T-helper 1 cell treated with Interleukin-12 subunit alpha and Interleukin-12 subunit beta and Interleukin-4 antibody, amounts not matched to agents 30 μg/mL and 1 μg/mL, for 36 hours (primary cell): ENCODE data around the gene FUT9.

Experiments
- H3K27ac Mint-ChIP-seq: one replicate; pipeline ENCODE4 v1.8.0; 2021; ENCODE audit warnings: mild to moderate bottlenecking, mixed read lengths
- H3K27me3 Mint-ChIP-seq: one replicate; pipeline ENCODE4 v1.8.0; 2021; ENCODE audit warnings: low read depth, mixed read lengths
- H3K36me3 Mint-ChIP-seq: one replicate; pipeline ENCODE4 v1.8.0; 2021; ENCODE audit warnings: low read depth, mixed read lengths
- H3K4me1 Mint-ChIP-seq: one replicate; pipeline ENCODE4 v1.8.0; 2021; ENCODE audit warnings: low read depth, mixed read lengths
- H3K4me3 Mint-ChIP-seq: one replicate; pipeline ENCODE4 v1.8.0; 2021; ENCODE audit warnings: mild to moderate bottlenecking, moderate library complexity, mixed read lengths
- H3K9me3 Mint-ChIP-seq: one replicate; pipeline ENCODE4 v1.8.0; 2021; ENCODE audit warnings: mixed read lengths

The FUT9 gene

DNA sequence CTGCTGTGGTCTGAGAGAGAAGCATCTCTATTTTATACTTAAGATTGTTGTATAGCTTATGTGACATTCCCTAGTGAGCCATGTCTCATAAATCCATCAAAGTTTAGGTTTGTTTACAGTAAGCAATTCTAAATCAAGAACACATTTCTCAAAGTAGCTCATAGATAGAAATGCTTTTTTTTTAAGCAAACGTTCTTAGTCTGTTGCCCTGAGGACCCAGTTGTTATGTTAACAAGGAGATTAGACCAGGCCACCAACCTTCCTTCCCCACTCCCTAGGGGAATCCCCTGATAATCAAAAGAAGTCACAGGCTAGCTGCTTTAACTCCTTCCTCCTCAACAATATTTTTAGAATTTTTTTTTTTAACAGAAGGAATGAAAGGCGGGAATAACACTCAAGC, 169.0 kb downstream of the FUT9 start:
- Mint-ChIP-seq H3K4me1 (no peaks in the 10 kb centered on the region), H3K4me3 (no peak overlapping the region), H3K9me3 (no peaks in the 10 kb centered on the region), H3K36me3 (no peaks in the 10 kb centered on the region), H3K27ac (no peak overlapping the region), H3K27me3 (no peaks in the 10 kb centered on the region)

- H3K36me3 Mint-ChIP-seq: no peaks in the 10 kb centered on the region
- no peak overlapping the region for H3K27ac Mint-ChIP-seq
- no peaks in the 10 kb centered on the region for H3K4me1 Mint-ChIP-seq
- no peaks in the 10 kb centered on the region for H3K27me3 Mint-ChIP-seq
- no peak overlapping the region for H3K4me3 Mint-ChIP-seq
- no peaks in the 10 kb centered on the region for H3K9me3 Mint-ChIP-seq
Observed at GRCh38 chr6:96186094-96186493, 170.3 kb downstream of the FUT9 start.

GRCh38 chr6:96186516-96187195, 170.9 kb downstream of the FUT9 start:
- no peaks in the 10 kb centered on the region for H3K9me3 Mint-ChIP-seq
- no peak overlapping the region for H3K4me3 Mint-ChIP-seq
- no peaks in the 10 kb centered on the region for H3K4me1 Mint-ChIP-seq
- no peaks in the 10 kb centered on the region for H3K36me3 Mint-ChIP-seq
- no peaks in the 10 kb centered on the region for H3K27me3 Mint-ChIP-seq
- H3K27ac Mint-ChIP-seq: no peak overlapping the region

DNA sequence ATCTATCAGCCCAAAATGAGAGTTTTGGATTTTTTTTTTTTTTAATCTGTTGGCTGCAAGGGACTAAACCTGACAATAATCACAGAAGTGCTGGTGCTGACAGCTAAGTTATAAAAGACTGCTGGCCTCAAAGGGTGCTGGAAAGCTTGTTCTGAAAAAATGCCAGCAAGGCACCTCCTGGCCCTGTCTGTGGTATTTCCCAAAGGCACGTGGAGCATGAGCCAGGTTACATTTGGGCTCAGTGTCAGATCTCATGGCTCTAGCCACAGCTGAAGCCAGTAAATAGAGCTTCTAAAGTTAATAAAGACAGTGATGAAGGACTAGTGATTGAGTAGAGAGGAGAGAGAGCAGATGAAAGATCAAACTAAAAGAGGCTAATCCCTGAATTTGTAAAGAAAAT, 178.9 kb downstream of the FUT9 start:
- Mint-ChIP-seq H3K27me3 (no peaks in the 10 kb centered on the region), H3K9me3 (peaks cover 6% of the 10 kb centered on the region), H3K4me3 (no peak overlapping the region), H3K4me1 (no peaks in the 10 kb centered on the region), H3K36me3 (no peaks in the 10 kb centered on the region), H3K27ac (no peak overlapping the region)

DNA sequence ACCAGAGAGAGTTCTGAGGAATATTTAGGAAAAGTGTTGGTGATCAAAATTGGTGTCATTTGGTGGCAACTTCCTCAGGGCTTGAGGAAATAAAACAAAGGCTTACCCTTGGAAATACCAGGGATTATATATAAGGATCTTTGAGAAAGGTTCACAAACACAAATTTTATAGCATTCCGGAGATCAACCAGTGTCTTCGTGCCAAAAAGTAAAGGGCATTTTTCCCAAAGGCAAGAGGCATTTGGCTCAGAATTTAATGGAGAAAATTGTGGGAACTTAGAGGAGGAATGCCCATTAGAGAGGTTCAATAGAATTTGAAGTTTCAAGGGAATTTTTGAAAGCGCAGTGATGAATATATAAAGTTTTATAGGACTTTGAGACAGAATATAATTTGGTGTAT, 179.5 kb downstream of the FUT9 start:
- Mint-ChIP-seq H3K36me3 (no peaks in the 10 kb centered on the region), H3K27me3 (no peaks in the 10 kb centered on the region), H3K9me3 (peaks cover 6% of the 10 kb centered on the region), H3K4me3 (no peak overlapping the region), H3K4me1 (no peaks in the 10 kb centered on the region), H3K27ac (no peak overlapping the region)

- Mint-ChIP-seq H3K36me3 (no peaks in the 10 kb centered on the region), H3K4me3 (no peak overlapping the region), H3K4me1 (no peaks in the 10 kb centered on the region), H3K27me3 (no peaks in the 10 kb centered on the region), H3K27ac (no peak overlapping the region), H3K9me3 (peaks cover 6% of the 10 kb centered on the region)
Observed at GRCh38 chr6:96196633-96197032, 180.9 kb downstream of the FUT9 start.

GRCh38 chr6:96197241-96197640, 181.5 kb downstream of the FUT9 start:
- H3K27ac Mint-ChIP-seq: no peak overlapping the region
- H3K36me3 Mint-ChIP-seq: no peaks in the 10 kb centered on the region
- no peak overlapping the region for H3K4me3 Mint-ChIP-seq
- no peaks in the 10 kb centered on the region for H3K4me1 Mint-ChIP-seq
- no peaks in the 10 kb centered on the region for H3K27me3 Mint-ChIP-seq
- peaks cover 6% of the 10 kb centered on the region for H3K9me3 Mint-ChIP-seq

DNA sequence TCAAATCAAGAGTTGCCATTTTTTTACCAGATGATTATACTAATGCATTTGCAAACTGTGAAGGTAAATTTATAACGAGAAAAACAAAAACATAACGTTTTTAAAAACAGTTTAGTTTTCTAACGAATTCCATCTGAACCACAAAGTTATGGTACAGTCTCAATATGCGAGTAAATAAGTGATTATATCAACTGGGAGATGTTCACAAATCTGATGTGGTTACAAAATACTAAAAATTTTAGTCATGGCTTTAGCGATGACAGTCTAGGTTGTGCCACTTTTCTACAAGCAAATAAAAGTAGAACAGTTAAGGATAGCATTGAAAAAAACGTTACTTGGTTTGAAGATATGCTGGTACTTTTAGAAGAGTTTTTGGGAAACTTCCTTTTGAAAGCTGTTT, 186.8 kb downstream of the FUT9 start:
- no peaks in the 10 kb centered on the region for H3K9me3 Mint-ChIP-seq
- no peak overlapping the region for H3K4me3 Mint-ChIP-seq
- H3K27ac Mint-ChIP-seq: no peak overlapping the region
- no peaks in the 10 kb centered on the region for H3K36me3 Mint-ChIP-seq
- no peaks in the 10 kb centered on the region for H3K4me1 Mint-ChIP-seq
- H3K27me3 Mint-ChIP-seq: no peaks in the 10 kb centered on the region

- Mint-ChIP-seq H3K4me1 (no peaks in the 10 kb centered on the region), H3K36me3 (no peaks in the 10 kb centered on the region), H3K9me3 (no peaks in the 10 kb centered on the region), H3K27ac (no peak overlapping the region), H3K4me3 (no peak overlapping the region), H3K27me3 (no peaks in the 10 kb centered on the region)
Observed at GRCh38 chr6:96211341-96211740, 195.6 kb downstream of the FUT9 start.

GRCh38 chr6:96212066-96212465, 196.3 kb downstream of the FUT9 start:
- Mint-ChIP-seq H3K4me3 (no peak overlapping the region), H3K36me3 (no peaks in the 10 kb centered on the region)

DNA sequence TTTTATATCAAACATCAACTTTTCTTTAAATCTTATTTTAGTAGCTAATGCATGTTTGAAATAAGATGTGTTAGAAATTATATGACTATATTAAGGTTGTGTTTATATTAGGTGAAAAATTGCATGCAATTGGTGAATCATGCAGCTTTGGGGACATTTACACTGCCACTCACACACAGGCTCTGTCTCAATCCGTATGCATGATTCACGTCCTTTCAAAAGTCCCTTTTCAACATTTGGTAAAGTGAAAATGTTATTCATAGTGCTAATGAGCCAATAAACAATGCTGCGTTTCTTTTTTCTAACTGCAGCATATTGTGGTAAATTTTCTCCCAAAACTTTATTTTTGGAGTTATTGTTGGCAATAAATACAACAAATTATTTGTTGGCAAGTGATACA, 198.0 kb downstream of the FUT9 start:
- Mint-ChIP-seq H3K4me3 (no peak overlapping the region), H3K36me3 (no peaks in the 10 kb centered on the region), H3K9me3 (no peaks in the 10 kb centered on the region), H3K27ac (no peak overlapping the region), H3K4me1 (no peaks in the 10 kb centered on the region), H3K27me3 (no peaks in the 10 kb centered on the region)

More at GRCh38 chr6:96212066-96212465, 196.3 kb downstream of the FUT9 start:
- no peak overlapping the region for H3K27ac Mint-ChIP-seq
- no peaks in the 10 kb centered on the region for H3K4me1 Mint-ChIP-seq
- H3K9me3 Mint-ChIP-seq: no peaks in the 10 kb centered on the region
- no peaks in the 10 kb centered on the region for H3K27me3 Mint-ChIP-seq

DNA sequence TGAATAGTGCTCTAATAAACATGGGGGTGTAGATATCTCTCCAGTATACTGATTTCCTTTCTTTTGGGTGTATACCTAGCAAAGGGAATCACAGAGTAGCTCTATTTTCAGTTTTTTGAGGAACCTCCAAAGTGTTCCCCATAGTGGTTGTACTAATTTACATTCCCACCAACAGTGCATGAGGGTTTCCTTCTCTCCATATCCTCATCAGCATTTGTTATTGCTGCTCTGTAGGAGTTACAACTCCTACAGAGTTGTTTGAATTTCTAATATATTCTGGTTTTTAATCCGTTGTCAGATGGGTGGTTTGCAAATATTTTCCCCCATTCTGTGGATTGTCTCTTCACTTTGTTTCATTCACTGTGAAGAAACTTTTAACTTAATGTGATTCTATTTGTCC, 207.9 kb downstream of the FUT9 start:
- Mint-ChIP-seq H3K9me3 (no peaks in the 10 kb centered on the region), H3K4me1 (no peaks in the 10 kb centered on the region), H3K27ac (no peak overlapping the region), H3K4me3 (no peak overlapping the region), H3K27me3 (no peaks in the 10 kb centered on the region), H3K36me3 (no peaks in the 10 kb centered on the region)

DNA sequence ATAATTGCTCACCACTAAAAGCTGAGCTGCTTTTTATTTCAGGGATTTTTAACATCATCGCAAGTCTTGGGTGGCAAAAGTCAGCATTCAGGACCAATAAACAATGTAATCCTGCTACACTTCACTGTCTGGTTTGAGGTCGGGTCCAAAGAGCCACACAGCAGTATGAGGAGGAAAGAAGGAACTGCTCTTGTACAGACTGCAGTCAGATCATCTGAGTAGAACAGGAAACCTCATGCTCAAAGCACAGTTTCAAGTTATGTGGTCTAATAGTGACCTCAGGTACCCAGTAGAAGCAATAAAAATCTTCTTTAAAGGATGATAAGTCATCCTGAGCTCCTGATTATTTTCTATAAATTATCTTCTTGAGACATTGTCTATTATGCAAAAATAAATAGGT, 211.4 kb downstream of the FUT9 start:
- no peak overlapping the region for H3K27ac Mint-ChIP-seq
- no peak overlapping the region for H3K4me3 Mint-ChIP-seq
- no peaks in the 10 kb centered on the region for H3K36me3 Mint-ChIP-seq
- H3K27me3 Mint-ChIP-seq: no peaks in the 10 kb centered on the region
- no peaks in the 10 kb centered on the region for H3K9me3 Mint-ChIP-seq
- H3K4me1 Mint-ChIP-seq: no peaks in the 10 kb centered on the region

DNA sequence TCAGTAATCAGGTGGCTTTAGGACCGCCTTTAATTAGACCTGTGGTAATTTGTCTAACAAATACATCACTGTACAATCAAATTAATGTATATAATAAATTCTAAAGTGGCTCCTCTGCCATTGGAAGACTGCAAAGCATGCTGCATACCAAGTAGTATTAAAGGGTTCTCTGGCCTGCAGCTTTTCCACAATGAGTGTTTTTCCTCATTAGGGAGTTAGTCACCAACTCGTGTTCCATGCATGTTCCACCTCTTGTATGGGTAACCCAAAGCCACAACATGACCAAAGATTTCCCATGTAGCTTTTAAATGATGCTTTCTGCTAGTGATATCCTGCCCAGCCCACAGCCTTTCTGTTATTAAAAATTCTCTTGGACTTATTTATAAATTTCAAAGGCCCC, 218.7 kb downstream of the FUT9 start:
- Mint-ChIP-seq H3K4me3 (no peak overlapping the region), H3K27ac (no peak overlapping the region), H3K27me3 (no peaks in the 10 kb centered on the region), H3K9me3 (no peaks in the 10 kb centered on the region), H3K4me1 (no peaks in the 10 kb centered on the region), H3K36me3 (no peaks in the 10 kb centered on the region)

DNA sequence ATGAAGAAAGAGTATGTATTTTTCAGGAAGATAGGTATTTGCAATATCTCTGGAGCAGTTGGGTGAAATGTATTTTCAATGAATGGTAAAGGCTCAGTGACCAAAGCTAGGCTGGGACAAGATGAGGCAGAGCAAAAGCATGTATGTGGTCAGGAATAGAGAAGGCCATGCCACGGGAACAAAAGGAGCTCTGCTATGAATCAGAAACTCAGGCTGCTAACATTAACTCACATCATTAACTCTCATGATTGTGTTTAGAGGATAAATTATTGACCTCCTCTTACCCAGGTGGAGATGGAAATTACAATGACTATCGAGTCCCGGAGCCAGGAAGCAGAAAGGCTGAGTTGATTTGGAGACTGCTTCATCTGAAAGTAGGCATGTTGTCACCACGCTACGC, 220.2 kb downstream of the FUT9 start:
- H3K36me3 Mint-ChIP-seq: no peaks in the 10 kb centered on the region
- no peaks in the 10 kb centered on the region for H3K27me3 Mint-ChIP-seq
- no peak overlapping the region for H3K4me3 Mint-ChIP-seq
- no peak overlapping the region for H3K27ac Mint-ChIP-seq
- H3K9me3 Mint-ChIP-seq: no peaks in the 10 kb centered on the region
- no peaks in the 10 kb centered on the region for H3K4me1 Mint-ChIP-seq

- no peaks in the 10 kb centered on the region for H3K9me3 Mint-ChIP-seq
- H3K27ac Mint-ChIP-seq: no peak overlapping the region
- H3K4me1 Mint-ChIP-seq: no peaks in the 10 kb centered on the region
- H3K4me3 Mint-ChIP-seq: no peak overlapping the region
- no peaks in the 10 kb centered on the region for H3K27me3 Mint-ChIP-seq
- no peaks in the 10 kb centered on the region for H3K36me3 Mint-ChIP-seq
Observed at GRCh38 chr6:96236471-96236870, 220.7 kb downstream of the FUT9 start.
